Measurements from ENCODE around the gene REV1.
"Not testable (repeated sequence)": the region's sequence is repeated elsewhere in the genome, so short reads cannot be mapped to it uniquely, and the experiment has no call there.

The REV1 gene

DNA sequence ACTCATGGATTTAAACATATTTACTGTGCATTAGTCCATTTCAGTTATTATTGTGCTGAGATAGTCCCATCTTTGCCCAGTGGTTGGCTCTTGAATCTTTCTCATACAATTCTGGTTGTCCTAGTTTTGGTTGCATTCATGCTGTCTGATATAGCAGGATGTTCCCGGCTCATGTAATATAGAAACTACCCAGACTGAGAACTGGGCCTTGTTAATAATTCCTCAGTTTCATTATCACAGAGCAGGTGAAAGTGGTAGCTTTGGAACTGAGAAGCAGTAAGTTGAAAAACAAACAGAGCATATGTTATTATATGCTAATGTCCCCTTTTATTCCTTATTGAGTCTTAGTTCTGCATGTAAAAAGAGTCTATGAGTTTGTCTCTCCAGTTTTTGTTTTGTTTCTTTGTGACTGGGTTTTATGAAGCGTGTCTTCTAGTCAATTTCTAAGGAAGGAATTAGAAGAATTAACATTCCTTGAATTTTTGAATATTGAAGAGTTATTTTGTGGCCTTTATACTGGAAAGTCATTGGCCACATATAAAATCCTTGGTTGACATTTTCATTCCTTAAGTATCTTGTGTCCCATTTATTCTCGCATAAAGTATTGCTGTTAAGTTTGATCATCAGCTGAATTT is 109.3 kb downstream of the REV1 start:
- TF ChIP-seq, protein P1, sequence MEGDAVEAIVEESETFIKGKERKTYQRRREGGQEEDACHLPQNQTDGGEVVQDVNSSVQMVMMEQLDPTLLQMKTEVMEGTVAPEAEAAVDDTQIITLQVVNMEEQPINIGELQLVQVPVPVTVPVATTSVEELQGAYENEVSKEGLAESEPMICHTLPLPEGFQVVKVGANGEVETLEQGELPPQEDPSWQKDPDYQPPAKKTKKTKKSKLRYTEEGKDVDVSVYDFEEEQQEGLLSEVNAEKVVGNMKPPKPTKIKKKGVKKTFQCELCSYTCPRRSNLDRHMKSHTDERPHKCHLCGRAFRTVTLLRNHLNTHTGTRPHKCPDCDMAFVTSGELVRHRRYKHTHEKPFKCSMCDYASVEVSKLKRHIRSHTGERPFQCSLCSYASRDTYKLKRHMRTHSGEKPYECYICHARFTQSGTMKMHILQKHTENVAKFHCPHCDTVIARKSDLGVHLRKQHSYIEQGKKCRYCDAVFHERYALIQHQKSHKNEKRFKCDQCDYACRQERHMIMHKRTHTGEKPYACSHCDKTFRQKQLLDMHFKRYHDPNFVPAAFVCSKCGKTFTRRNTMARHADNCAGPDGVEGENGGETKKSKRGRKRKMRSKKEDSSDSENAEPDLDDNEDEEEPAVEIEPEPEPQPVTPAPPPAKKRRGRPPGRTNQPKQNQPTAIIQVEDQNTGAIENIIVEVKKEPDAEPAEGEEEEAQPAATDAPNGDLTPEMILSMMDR (IDR thresholded peaks at IDR 0.05; ENCODE audit: borderline replicate concordance, insufficient read depth, low read depth, low read length), result no peak
- no peak overlapping the region for H3K4me3 ChIP-seq (ENCODE audit: low read depth, low read length)

DNA sequence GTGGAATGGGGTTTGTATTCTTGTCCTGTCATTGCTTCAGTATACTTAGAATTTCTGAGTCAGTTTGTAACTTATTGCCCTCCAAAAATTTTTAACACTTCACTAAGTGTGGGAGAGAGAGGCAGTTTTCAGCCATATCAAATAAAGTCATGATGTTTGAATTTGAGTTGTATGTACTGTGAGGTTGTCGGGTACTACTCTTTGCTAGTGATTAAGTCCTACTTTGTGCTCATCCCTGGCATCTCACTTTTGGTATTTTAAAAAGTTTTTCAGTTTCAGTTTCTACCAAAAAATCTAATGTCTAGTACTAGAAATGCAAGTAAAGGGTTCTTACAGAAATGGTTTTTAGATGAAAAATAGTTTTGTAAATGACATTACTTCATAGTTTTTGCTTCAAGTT is 111.9 kb downstream of the REV1 start:
- H3K4me3 ChIP-seq (ENCODE audit: low read depth, low read length), result no peak overlapping the region
- TF ChIP-seq, protein P1 (IDR thresholded peaks at IDR 0.05; ENCODE audit: borderline replicate concordance, insufficient read depth, low read depth, low read length), result no peak

DNA sequence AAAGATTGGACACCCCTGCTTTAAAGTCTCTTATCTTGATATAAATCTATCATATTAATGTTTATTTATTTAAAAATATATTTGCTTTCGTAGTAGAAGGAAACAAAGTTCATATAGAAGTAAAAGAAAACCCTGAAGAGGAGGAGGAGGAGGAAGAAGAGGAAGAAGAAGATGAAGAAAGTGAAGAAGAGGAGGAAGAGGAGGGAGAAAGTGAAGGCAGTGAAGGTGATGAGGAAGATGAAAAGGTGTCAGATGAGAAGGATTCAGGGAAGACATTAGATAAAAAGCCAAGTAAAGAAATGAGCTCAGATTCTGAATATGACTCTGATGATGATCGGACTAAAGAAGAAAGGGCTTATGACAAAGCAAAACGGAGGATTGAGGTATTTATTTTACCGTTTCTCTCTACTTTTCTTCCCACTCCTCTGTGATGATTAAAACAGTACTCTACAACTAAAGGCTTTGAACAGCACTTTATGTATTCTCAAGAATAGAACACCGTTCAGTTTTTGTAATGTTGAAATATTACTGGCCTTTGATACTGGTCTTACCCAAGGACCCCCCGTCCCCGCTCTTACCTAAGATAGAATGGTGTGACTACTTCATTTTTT is 113.5 kb downstream of the REV1 start:
- TF ChIP-seq, protein P1 (IDR thresholded peaks at IDR 0.05; ENCODE audit: borderline replicate concordance, insufficient read depth, low read depth, low read length), result no peak
- no peak overlapping the region for H3K4me3 ChIP-seq (ENCODE audit: low read depth, low read length)

DNA sequence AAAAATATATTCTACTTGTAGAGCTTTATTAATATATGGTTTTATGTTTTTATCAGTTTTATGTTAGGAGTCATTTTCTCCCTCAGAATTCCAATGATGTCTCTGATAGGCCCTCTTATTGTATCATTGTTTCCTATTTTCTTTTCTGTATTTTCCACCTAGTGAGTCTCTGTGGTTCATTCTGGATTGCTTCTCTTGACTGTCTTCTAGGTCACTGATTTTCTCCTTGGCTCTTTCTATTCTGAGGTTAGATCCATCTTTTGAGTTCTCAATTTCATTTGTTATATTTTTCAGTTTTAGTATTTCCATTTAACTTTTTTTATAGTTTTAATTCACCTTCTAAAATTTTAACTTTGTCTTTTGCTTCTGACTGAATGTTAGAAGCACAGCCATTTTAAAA is 115.1 kb downstream of the REV1 start:
- no peak overlapping the region for H3K4me3 ChIP-seq (ENCODE audit: low read depth, low read length)
- TF ChIP-seq, protein P1 (IDR thresholded peaks at IDR 0.05; ENCODE audit: borderline replicate concordance, insufficient read depth, low read depth, low read length), result no peak

DNA sequence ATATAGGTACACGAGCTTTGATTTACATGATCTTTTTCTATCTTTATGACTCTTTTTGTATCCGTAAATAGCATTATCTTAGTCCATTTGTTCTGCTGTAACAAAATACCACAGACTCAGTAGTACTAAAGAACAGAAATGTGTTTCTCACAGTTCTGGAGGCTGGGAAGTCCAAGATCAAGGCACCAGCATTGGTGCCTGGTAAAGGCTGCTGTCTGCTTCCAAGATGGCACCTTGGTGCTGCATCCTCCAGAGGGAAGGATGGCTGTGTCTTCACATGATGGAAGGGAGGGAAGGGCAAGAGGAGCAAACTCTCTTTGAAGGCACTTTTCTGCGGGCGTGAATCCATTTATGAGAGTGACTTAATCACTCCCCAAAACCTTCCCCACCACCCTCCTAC is 116.7 kb downstream of the REV1 start:
- H3K4me3 ChIP-seq (ENCODE audit: low read depth, low read length), result no peak overlapping the region
- TF ChIP-seq, protein P1 (IDR thresholded peaks at IDR 0.05; ENCODE audit: borderline replicate concordance, insufficient read depth, low read depth, low read length), result no peak

DNA sequence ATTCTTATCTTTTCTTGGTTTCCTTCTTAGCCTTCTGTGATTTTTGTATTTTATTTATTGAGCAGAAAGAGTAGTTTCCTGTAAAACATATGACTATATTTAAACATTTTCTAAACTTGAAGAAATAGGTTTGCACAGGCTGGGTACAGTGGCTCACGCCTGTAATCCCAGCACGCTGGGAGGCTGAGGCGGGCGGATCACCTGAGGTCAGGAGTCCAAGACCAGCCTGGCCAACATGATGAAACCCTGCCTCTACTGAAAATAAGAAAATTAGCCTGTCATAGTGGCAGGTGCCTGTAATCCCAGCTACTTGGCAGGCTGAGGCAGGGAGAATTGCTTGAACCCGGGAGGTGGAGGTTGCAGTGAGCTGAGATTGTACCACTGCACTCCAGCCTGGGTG is 121.0 kb downstream of the REV1 start:
- not testable (repeated sequence) for H3K4me3 ChIP-seq (ENCODE audit: low read depth, low read length)

DNA sequence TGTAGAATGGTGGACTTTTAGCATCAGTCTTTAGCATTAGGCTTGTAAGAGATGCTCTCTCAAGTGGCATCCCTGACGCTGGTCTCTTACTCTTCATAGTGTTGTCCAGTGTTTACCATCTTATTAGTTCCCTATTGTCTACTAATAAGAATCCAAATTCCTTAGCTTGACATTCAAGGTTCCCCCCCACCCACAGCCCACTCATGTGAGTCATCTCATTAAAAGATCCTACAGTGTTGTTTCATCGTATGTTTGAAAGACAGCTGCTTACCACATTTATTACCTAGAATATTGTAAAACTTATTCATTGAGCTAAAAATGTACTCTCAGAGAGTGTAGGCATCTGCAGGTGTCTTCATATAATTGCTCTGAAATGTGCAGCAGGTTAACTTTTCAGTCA is 124.2 kb downstream of the REV1 start:
- TF ChIP-seq, protein P1 (IDR thresholded peaks at IDR 0.05; ENCODE audit: borderline replicate concordance, insufficient read depth, low read depth, low read length), result no peak

More for the DNA sequence above, 124.2 kb downstream of the REV1 start:
- H3K4me3 ChIP-seq (ENCODE audit: low read depth, low read length), result no peak overlapping the region

Measured in GM12875 (cell line).